ENCODE results near the gene ELOVL6.

DNA sequence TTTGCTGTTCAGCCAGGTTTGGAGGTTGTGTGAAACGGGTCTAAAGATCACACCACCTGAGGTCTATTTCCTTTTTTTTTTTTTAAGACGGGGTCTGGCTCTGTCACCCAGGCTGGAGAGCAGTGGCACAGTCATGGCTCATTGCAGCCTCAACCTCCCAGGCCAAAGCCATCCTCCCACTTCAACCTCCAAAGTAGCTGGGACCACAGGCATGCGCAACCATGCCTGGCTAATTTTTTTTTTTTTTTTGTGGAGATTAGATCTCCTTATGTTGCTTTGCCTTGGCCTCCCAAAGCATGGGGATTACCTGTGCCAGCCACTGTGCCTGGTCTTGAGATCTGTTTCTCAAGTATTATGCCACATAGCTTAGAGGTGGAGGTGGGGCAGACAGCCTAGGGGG, 49.2 kb upstream of the ELOVL6 start:
- TF ChIP-seq EP300 (IDR thresholded peaks at IDR 0.05) = no peak
- TF ChIP-seq, protein P1, sequence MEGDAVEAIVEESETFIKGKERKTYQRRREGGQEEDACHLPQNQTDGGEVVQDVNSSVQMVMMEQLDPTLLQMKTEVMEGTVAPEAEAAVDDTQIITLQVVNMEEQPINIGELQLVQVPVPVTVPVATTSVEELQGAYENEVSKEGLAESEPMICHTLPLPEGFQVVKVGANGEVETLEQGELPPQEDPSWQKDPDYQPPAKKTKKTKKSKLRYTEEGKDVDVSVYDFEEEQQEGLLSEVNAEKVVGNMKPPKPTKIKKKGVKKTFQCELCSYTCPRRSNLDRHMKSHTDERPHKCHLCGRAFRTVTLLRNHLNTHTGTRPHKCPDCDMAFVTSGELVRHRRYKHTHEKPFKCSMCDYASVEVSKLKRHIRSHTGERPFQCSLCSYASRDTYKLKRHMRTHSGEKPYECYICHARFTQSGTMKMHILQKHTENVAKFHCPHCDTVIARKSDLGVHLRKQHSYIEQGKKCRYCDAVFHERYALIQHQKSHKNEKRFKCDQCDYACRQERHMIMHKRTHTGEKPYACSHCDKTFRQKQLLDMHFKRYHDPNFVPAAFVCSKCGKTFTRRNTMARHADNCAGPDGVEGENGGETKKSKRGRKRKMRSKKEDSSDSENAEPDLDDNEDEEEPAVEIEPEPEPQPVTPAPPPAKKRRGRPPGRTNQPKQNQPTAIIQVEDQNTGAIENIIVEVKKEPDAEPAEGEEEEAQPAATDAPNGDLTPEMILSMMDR (IDR thresholded peaks at IDR 0.05) = no peak
- TF ChIP-seq POLR2AphosphoS5 (IDR thresholded peaks at IDR 0.05) = no peak
